H1 (cell line): Measurements from ENCODE around the gene DZIP1L.

Source experiments
- CHD2 ChIP-seq: IDR thresholded peaks from 2 replicates; pipeline ENCODE4 v1.6.1; 2012; ENCODE audit warnings: low read length, improper control_type of control experiment
- CTCF ChIP-seq, 3 experiments: IDR thresholded peaks; 1 replicate in 2 of 3; 2 replicates in 1 of 3; pipeline versions ENCODE4 v1.5.1 to v1.6.1; 2011; ENCODE audit warnings: low read length in 3 of 3, mild to moderate bottlenecking in 3 of 3, inconsistent platforms in 2 of 3, low read depth in 1 of 3, moderate library complexity in 1 of 3; ENCODE audit not compliant: insufficient read depth in 1 of 3; ENCODE audit errors: control extremely low read depth in 1 of 3
- EP300 ChIP-seq, 2 experiments: IDR thresholded peaks; 1 replicate in 1 of 2; 2 replicates in 1 of 2; pipeline ENCODE4 v1.6.1; 2011 to 2012; ENCODE audit warnings: low read depth in 2 of 2, low read length in 2 of 2, mild to moderate bottlenecking in 2 of 2, borderline replicate concordance in 1 of 2, inconsistent platforms in 1 of 2, moderate library complexity in 1 of 2
- EZH2 ChIP-seq: fragments of 200-600 bp; sonication (generic); IDR thresholded peaks from 2 replicates; pipeline ENCODE4 v1.7.1; 2012; ENCODE audit warnings: low read depth, mild to moderate bottlenecking, moderate library complexity, low read length, inconsistent platforms; ENCODE audit not compliant: severe bottlenecking
- FOSL1 ChIP-seq: IDR thresholded peaks from 2 replicates; pipeline ENCODE4 v1.6.1; 2011; ENCODE audit warnings: mild to moderate bottlenecking, low read depth, low read length, moderate library complexity; ENCODE audit not compliant: insufficient read depth
- POLR2A ChIP-seq, 2 experiments: IDR thresholded peaks; 1 replicate in 1 of 2; 2 replicates in 1 of 2; pipeline ENCODE4 v1.6.1; 2011; ENCODE audit warnings: low read depth in 2 of 2, low read length in 2 of 2, mild to moderate bottlenecking in 2 of 2; ENCODE audit errors: control extremely low read depth in 1 of 2
- POLR2AphosphoS5 ChIP-seq: IDR thresholded peaks from 2 replicates; pipeline ENCODE4 v1.6.1; 2011; ENCODE audit warnings: low read depth, low read length
- SP4 ChIP-seq: IDR thresholded peaks from 2 replicates; pipeline ENCODE4 v1.6.1; 2012; ENCODE audit warnings: low read length, inconsistent platforms
- TEAD4 ChIP-seq: IDR thresholded peaks from 2 replicates; pipeline ENCODE4 v1.6.1; 2012; ENCODE audit warnings: low read depth, low read length, inconsistent platforms, mixed read lengths
- USF2 ChIP-seq: IDR thresholded peaks from 2 replicates; pipeline ENCODE4 v1.6.1; 2011; ENCODE audit warnings: low read length, improper control_type of control experiment
- YY1 ChIP-seq: IDR thresholded peaks from 2 replicates; pipeline ENCODE4 v1.6.1; 2011; ENCODE audit warnings: low read depth, mild to moderate bottlenecking, low read length
- ZNF274 ChIP-seq: IDR thresholded peaks from 2 replicates; pipeline ENCODE4 v1.7.0; 2012; ENCODE audit warnings: low read length, borderline replicate concordance; ENCODE audit errors: extremely low read depth
- TF ChIP-seq, protein P1 (sequence below): IDR thresholded peaks from 2 replicates; pipeline ENCODE4 v1.6.1; 2012; ENCODE audit warnings: inconsistent platforms

GRCh38 chr3:138135833-138136194 lies 20.4 kb upstream of the DZIP1L start:
- no peak for TF ChIP-seq EZH2
- TF ChIP-seq EP300 (IDR thresholded peaks at IDR 0.05; ENCODE audit: borderline replicate concordance in 1 of 2, low read depth in 2 of 2, low read length in 2 of 2), result no peak
- TF ChIP-seq FOSL1, result no peak
- TF ChIP-seq, protein P1, sequence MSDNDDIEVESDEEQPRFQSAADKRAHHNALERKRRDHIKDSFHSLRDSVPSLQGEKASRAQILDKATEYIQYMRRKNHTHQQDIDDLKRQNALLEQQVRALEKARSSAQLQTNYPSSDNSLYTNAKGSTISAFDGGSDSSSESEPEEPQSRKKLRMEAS, result no peak
- no peak for TF ChIP-seq CTCF (IDR thresholded peaks at IDR 0.05; ENCODE audit: control extremely low read depth in 1 of 3, insufficient read depth in 1 of 3, low read depth in 1 of 3, low read length in 3 of 3)
- no peak for TF ChIP-seq POLR2AphosphoS5
- TF ChIP-seq USF2, result no peak
- TF ChIP-seq POLR2A (IDR thresholded peaks at IDR 0.05; ENCODE audit: control extremely low read depth in 1 of 2, low read depth in 2 of 2, low read length in 2 of 2), result no peak
- no peak for TF ChIP-seq YY1
- TF ChIP-seq ZNF274, result no peak
- TF ChIP-seq SP4, result no peak
- TF ChIP-seq TEAD4, result no peak
- TF ChIP-seq CHD2, result no peak
